ENCODE results near the gene NXPH2. TPM values are rescaled to one million over a fixed set of nuclear protein-coding genes. Genes with fewer than 3 reads are reported as not detected.

NXPH2 gene
- total RNA-seq, 1 donor, result not detected

- Histone ChIP-seq H3K4me3 (ENCODE audit: insufficient read depth, low read length) (no peak overlapping the region), H3K79me2 (ENCODE audit: insufficient read depth, low read length) (no peaks in the 10 kb centered on the region), H3K9me3 (ENCODE audit: low read depth, low read length) (no peaks in the 10 kb centered on the region), H3K27ac (ENCODE audit: low read depth, low read length) (no peak overlapping the region), H3K4me2 (ENCODE audit: insufficient read depth, low read length) (no peak overlapping the region), H3K27me3 (ENCODE audit: insufficient read depth, low read length) (no peaks in the 10 kb centered on the region), H3K36me3 (ENCODE audit: insufficient read depth, low read length) (no peaks in the 10 kb centered on the region), H4K20me1 (ENCODE audit: insufficient read depth, low read length) (no peaks in the 10 kb centered on the region), H2AFZ (ENCODE audit: low read length) (no peak overlapping the region), H3K4me1 (ENCODE audit: insufficient read depth, low read length) (no peaks in the 10 kb centered on the region)
- TF ChIP-seq CTCF (IDR thresholded peaks at IDR 0.05; ENCODE audit: extremely low read depth, low read depth, low read length), result no peak
- no peak for DNase-seq (ENCODE audit: insufficient read length, low spot score, missing footprints)
Measured at GRCh38 chr2:138732651-138733050, 47.5 kb downstream of the NXPH2 start.

- TF ChIP-seq CTCF (IDR thresholded peaks at IDR 0.05; ENCODE audit: extremely low read depth, low read depth, low read length), result no peak
- H4K20me1 ChIP-seq (ENCODE audit: insufficient read depth, low read length), result no peaks in the 10 kb centered on the region
- DNase-seq (ENCODE audit: insufficient read length, low spot score, missing footprints), result no peak
Measured at GRCh38 chr2:138730497-138731030, 49.6 kb downstream of the NXPH2 start.

DNA sequence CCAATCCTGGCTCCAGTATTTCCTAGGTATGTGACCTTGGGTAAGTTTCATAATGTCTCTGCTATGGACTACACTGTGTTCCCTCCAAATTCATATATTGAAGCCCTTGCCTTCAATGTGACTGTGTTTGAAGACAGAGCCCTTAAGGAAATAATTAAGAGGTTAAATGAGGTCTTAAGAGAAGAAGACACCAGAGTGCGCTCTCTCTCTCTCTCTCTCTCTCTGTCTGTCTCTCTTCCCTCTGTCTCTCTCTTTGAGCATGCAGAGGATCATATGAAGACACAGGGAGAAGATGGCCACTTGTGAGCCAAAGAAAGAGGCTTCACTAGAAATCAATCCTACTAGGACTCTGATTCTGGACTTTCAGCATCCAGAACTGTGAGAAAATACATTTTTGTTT, 52.2 kb downstream of the NXPH2 start:
- no peaks in the 10 kb centered on the region for H3K4me1 ChIP-seq (ENCODE audit: insufficient read depth, low read length)

More at GRCh38 chr2:138730497-138731030, 49.6 kb downstream of the NXPH2 start:
- no peaks in the 10 kb centered on the region for H3K9me3 ChIP-seq (ENCODE audit: low read depth, low read length)
- H3K27ac ChIP-seq (ENCODE audit: low read depth, low read length), result no peak overlapping the region
- H3K27me3 ChIP-seq (ENCODE audit: insufficient read depth, low read length), result no peaks in the 10 kb centered on the region
- no peak overlapping the region for H2AFZ ChIP-seq (ENCODE audit: low read length)
- no peaks in the 10 kb centered on the region for H3K4me1 ChIP-seq (ENCODE audit: insufficient read depth, low read length)
- no peak overlapping the region for H3K4me3 ChIP-seq (ENCODE audit: insufficient read depth, low read length)
- no peaks in the 10 kb centered on the region for H3K79me2 ChIP-seq (ENCODE audit: insufficient read depth, low read length)
- H3K36me3 ChIP-seq (ENCODE audit: insufficient read depth, low read length), result no peaks in the 10 kb centered on the region
- H3K4me2 ChIP-seq (ENCODE audit: insufficient read depth, low read length), result no peak overlapping the region

GRCh38 chr2:138726681-138727080, 53.5 kb downstream of the NXPH2 start:
- no peaks in the 10 kb centered on the region for H3K9me3 ChIP-seq (ENCODE audit: low read depth, low read length)
- no peak for TF ChIP-seq CTCF (IDR thresholded peaks at IDR 0.05; ENCODE audit: extremely low read depth, low read depth, low read length)
- H3K36me3 ChIP-seq (ENCODE audit: insufficient read depth, low read length), result no peaks in the 10 kb centered on the region
- H3K4me1 ChIP-seq (ENCODE audit: insufficient read depth, low read length), result no peaks in the 10 kb centered on the region
- no peaks in the 10 kb centered on the region for H3K27me3 ChIP-seq (ENCODE audit: insufficient read depth, low read length)
- no peak for DNase-seq (ENCODE audit: insufficient read length, low spot score, missing footprints)
- H3K4me2 ChIP-seq (ENCODE audit: insufficient read depth, low read length), result no peak overlapping the region
- H3K27ac ChIP-seq (ENCODE audit: low read depth, low read length), result no peak overlapping the region
- H2AFZ ChIP-seq (ENCODE audit: low read length), result no peak overlapping the region
- H3K4me3 ChIP-seq (ENCODE audit: insufficient read depth, low read length), result no peak overlapping the region
- no peaks in the 10 kb centered on the region for H4K20me1 ChIP-seq (ENCODE audit: insufficient read depth, low read length)
- no peaks in the 10 kb centered on the region for H3K79me2 ChIP-seq (ENCODE audit: insufficient read depth, low read length)

More for the DNA sequence above, 52.2 kb downstream of the NXPH2 start:
- no peak overlapping the region for H3K4me3 ChIP-seq (ENCODE audit: insufficient read depth, low read length)
- TF ChIP-seq CTCF (IDR thresholded peaks at IDR 0.05; ENCODE audit: extremely low read depth, low read depth, low read length), result no peak
- H3K27me3 ChIP-seq (ENCODE audit: insufficient read depth, low read length), result no peaks in the 10 kb centered on the region
- DNase-seq (ENCODE audit: insufficient read length, low spot score, missing footprints), result no peak
- no peaks in the 10 kb centered on the region for H3K79me2 ChIP-seq (ENCODE audit: insufficient read depth, low read length)
- H3K27ac ChIP-seq (ENCODE audit: low read depth, low read length), result no peak overlapping the region
- no peak overlapping the region for H3K4me2 ChIP-seq (ENCODE audit: insufficient read depth, low read length)
- no peaks in the 10 kb centered on the region for H3K9me3 ChIP-seq (ENCODE audit: low read depth, low read length)
- H2AFZ ChIP-seq (ENCODE audit: low read length), result no peak overlapping the region
- H4K20me1 ChIP-seq (ENCODE audit: insufficient read depth, low read length), result no peaks in the 10 kb centered on the region
- H3K36me3 ChIP-seq (ENCODE audit: insufficient read depth, low read length), result no peaks in the 10 kb centered on the region
